Measurements from ENCODE around the gene RAB3C.
"Not testable (repeated sequence)": the region's sequence is repeated elsewhere in the genome, so short reads cannot be mapped to it uniquely, and the experiment has no call there.

The RAB3C gene, protein sequence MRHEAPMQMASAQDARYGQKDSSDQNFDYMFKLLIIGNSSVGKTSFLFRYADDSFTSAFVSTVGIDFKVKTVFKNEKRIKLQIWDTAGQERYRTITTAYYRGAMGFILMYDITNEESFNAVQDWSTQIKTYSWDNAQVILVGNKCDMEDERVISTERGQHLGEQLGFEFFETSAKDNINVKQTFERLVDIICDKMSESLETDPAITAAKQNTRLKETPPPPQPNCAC

DNA sequence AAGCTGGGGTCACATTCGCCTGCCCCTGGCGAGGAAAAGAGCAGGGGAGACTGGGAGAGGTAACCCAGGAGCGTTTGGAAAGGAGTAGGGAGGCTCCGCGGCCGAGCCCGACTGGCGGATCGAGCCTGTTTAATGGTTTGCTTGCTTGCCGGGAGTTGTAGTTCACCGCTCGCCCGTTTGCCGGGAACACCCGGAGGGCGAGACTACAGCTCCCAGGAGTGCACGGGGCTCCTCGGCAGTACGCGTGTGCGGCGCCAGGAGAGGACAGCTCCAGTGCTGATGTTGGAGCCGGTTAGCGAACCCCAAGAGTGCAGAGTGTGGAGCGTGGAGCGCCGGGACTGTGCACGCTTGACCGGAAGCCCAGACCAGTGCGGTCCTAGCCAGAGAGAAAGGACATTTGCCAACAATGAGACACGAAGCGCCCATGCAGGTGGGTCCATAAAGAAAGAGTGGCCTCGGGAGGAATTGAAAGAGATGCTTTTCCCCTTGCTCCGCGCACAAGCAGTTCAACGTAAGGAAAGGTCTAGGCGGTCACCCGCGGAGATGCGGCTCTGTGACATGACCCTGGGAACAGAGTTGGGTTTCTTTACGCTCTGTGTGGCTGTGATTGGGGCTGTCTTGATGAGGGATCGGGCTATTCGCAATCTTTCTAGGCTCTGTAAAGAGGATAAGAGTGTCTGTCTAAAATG is at the start of gene RAB3C:
TSS of gene RAB3C (plus strand) at position 273 of the 689 bp plus-strand sequence. CDS start at position 407, 134 bp downstream.
- TF ChIP-seq, protein P1, sequence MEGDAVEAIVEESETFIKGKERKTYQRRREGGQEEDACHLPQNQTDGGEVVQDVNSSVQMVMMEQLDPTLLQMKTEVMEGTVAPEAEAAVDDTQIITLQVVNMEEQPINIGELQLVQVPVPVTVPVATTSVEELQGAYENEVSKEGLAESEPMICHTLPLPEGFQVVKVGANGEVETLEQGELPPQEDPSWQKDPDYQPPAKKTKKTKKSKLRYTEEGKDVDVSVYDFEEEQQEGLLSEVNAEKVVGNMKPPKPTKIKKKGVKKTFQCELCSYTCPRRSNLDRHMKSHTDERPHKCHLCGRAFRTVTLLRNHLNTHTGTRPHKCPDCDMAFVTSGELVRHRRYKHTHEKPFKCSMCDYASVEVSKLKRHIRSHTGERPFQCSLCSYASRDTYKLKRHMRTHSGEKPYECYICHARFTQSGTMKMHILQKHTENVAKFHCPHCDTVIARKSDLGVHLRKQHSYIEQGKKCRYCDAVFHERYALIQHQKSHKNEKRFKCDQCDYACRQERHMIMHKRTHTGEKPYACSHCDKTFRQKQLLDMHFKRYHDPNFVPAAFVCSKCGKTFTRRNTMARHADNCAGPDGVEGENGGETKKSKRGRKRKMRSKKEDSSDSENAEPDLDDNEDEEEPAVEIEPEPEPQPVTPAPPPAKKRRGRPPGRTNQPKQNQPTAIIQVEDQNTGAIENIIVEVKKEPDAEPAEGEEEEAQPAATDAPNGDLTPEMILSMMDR (IDR thresholded peaks at IDR 0.05; ENCODE audit: insufficient read depth, low read depth, low read length, missing control alignments): no peak
- peak within 1 kb of the TSS; percentile 6 for H3K4me3 ChIP-seq (ENCODE audit: low read depth, low read length)
- peak; percentile 77 for DNase-seq (ENCODE audit: low read depth)

DNA sequence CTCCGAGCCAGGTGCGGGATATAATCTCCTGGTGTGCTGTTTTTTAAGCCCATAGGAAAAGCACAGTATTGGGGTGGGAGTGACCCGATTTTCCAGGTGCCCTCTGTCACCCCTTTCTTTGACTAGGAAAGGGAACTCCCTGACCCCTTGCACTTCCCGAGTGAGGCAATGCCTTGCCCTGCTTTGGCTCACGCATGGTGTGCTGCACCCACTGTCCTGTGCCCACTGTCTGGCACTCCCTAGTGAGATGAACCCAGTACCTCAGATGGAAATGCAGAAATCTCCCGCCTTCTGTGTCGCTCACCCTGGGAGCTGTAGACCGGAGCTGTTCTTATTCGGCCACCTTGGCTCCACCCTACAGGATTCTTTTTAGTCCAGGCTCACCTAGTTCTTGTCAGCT is 40.9 kb upstream of the RAB3C start:
- not testable (repeated sequence) for DNase-seq (ENCODE audit: low read depth); H3K4me3 ChIP-seq (ENCODE audit: low read depth, low read length)

DNA sequence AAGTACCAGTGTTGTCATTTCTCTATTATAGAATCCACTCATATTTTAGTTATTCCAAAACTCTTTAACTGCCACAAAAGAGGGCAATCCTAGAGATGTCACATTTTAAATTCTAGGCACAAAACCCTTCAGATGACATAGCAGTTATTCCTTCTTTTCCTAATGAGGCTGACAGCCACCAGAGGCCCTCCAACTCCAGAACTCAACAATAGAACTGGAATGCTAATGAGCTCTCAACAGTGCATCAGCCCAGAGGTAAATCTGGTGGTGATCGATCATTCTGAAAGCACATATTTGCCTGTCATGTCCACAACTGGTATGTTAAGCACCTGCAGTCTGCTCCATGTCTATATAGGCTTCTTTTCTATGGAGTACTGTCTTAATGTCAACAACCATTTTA is 40.2 kb upstream of the RAB3C start:
- DNase-seq (ENCODE audit: low read depth): no peak
- H3K4me3 ChIP-seq (ENCODE audit: low read depth, low read length): no peak overlapping the region

DNA sequence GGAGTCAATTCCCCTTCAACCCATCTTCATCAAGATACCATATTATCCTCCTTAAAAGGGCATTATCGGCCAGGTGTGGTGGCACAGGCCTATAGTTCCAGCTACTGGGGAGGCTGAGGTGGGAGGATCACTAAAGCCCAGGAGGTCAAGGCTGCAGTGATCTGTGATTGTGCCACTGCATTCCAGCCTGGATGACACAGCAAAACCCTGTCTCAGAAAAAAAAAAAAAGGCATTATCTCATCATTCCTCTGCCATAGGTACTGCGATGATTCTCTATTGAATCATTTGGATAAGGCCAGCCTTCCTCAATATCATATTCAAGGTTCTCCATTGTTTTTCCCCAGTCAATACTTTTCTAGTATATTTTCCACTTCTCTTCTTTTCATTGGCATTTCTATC is 39.2 kb upstream of the RAB3C start:
- no peak for DNase-seq (ENCODE audit: low read depth)
- TF ChIP-seq, protein P1 (IDR thresholded peaks at IDR 0.05; ENCODE audit: insufficient read depth, low read depth, low read length, missing control alignments): no peak
- H3K4me3 ChIP-seq (ENCODE audit: low read depth, low read length): no peak overlapping the region

More for the DNA sequence above, 40.2 kb upstream of the RAB3C start:
- TF ChIP-seq, protein P1 (IDR thresholded peaks at IDR 0.05; ENCODE audit: insufficient read depth, low read depth, low read length, missing control alignments): no peak

DNA sequence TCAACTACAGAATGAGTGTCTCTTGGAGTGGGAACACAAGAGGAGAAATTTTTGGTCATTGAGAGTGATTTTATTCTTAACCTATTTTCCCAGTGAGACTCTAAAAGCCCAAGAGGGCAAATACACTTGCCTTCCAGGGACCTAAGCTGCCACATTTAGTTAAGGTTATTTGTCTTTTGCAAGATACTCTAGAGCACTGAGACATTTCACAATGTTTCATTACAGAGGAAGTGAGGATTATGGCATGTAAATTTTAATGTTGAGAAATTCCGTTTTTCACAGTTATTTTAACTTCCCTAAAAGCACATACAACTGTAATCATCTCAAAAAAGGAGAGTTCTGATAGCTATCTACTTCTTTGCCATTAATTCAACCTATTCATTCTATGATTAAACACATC is 38.7 kb upstream of the RAB3C start:
- TF ChIP-seq, protein P1 (IDR thresholded peaks at IDR 0.05; ENCODE audit: insufficient read depth, low read depth, low read length, missing control alignments): no peak
- no peak overlapping the region for H3K4me3 ChIP-seq (ENCODE audit: low read depth, low read length)
- DNase-seq (ENCODE audit: low read depth): no peak

DNA sequence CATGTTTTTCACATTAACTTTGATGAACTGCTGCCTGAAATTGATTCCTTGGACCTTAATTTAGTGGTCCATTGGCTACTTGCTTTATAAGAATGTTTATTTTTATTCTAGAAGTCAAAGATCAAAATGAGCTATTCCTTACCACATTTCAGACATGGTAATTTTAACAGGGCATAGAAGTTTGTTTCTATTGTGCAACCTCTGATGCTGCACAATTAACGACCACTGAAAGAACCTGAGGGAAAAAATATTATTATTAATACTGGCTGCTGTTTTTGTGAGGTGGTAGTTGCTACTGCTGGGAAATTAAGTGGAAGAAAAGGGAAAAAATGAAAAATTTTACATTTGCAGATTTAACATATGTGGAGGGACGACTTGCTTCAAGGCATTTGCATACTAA is 37.9 kb upstream of the RAB3C start:
- no peak for DNase-seq (ENCODE audit: low read depth)

DNA sequence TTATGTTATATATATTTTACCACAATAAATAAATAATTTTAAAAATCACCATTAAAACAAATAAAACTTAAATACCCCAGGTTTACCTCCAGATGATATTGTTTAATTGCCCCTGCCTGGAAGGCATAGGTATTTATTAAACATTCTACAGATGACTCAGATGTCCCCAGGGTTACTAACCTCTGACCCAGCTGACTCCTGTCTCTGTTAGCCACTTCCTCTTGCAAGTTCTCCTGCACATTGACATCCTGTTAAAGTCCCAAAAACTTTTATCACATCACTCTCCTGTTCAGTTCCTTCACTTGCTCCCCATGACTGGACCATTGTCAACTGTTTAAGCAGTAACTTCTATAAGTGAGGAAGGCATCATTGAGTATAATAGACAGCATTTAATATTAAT is 37.0 kb upstream of the RAB3C start:
- TF ChIP-seq, protein P1 (IDR thresholded peaks at IDR 0.05; ENCODE audit: insufficient read depth, low read depth, low read length, missing control alignments): no peak
- DNase-seq (ENCODE audit: low read depth): peak; percentile 3
- H3K4me3 ChIP-seq (ENCODE audit: low read depth, low read length): no peak overlapping the region

More for the DNA sequence above, 37.9 kb upstream of the RAB3C start:
- H3K4me3 ChIP-seq (ENCODE audit: low read depth, low read length): no peak overlapping the region
- TF ChIP-seq, protein P1 (IDR thresholded peaks at IDR 0.05; ENCODE audit: insufficient read depth, low read depth, low read length, missing control alignments): no peak
